ENCODE results near the gene PAOX.
"Not testable (repeated sequence)": the region's sequence is repeated elsewhere in the genome, so short reads cannot be mapped to it uniquely, and the experiment has no call there.

PAOX gene

GRCh38 chr10:133400624-133401424 is 21.8 kb downstream of the PAOX start:
- no peaks in the 10 kb centered on the region for H3K27me3 ChIP-seq (ENCODE audit: control insufficient read depth, insufficient read depth, low read length)
- no peaks in the 10 kb centered on the region for H3K4me1 ChIP-seq (ENCODE audit: control insufficient read depth, insufficient read depth, low read length)
- peaks cover 90% of the 10 kb centered on the region for H3K36me3 ChIP-seq (ENCODE audit: control insufficient read depth, insufficient read depth, low read length)
- no peaks in the 10 kb centered on the region for H3K9me3 ChIP-seq (ENCODE audit: control insufficient read depth, insufficient read depth, low read depth, low read length)
- no peak overlapping the region for H3K4me3 ChIP-seq (ENCODE audit: low read depth, low read length)
- no peak overlapping the region for H3K27ac ChIP-seq (ENCODE audit: low read depth, low read length)
- no peak overlapping the region for H3K9ac ChIP-seq (ENCODE audit: low read length)

- H3K9me3 ChIP-seq (ENCODE audit: control insufficient read depth, insufficient read depth, low read depth, low read length) = no peaks in the 10 kb centered on the region
- H3K27me3 ChIP-seq (ENCODE audit: control insufficient read depth, insufficient read depth, low read length) = no peaks in the 10 kb centered on the region
- H3K27ac ChIP-seq (ENCODE audit: low read depth, low read length) = no peak overlapping the region
- H3K4me3 ChIP-seq (ENCODE audit: low read depth, low read length) = no peak overlapping the region
- peaks cover 88% of the 10 kb centered on the region for H3K36me3 ChIP-seq (ENCODE audit: control insufficient read depth, insufficient read depth, low read length)
- no peak overlapping the region for H3K9ac ChIP-seq (ENCODE audit: low read length)
- no peaks in the 10 kb centered on the region for H3K4me1 ChIP-seq (ENCODE audit: control insufficient read depth, insufficient read depth, low read length)
Measured at GRCh38 chr10:133401500-133401899, 22.4 kb downstream of the PAOX start.

- H3K27me3 ChIP-seq (ENCODE audit: control insufficient read depth, insufficient read depth, low read length) = no peaks in the 10 kb centered on the region
- no peaks in the 10 kb centered on the region for H3K9me3 ChIP-seq (ENCODE audit: control insufficient read depth, insufficient read depth, low read depth, low read length)
- peaks cover 87% of the 10 kb centered on the region for H3K36me3 ChIP-seq (ENCODE audit: control insufficient read depth, insufficient read depth, low read length)
- no peak overlapping the region for H3K27ac ChIP-seq (ENCODE audit: low read depth, low read length)
- no peak overlapping the region for H3K9ac ChIP-seq (ENCODE audit: low read length)
- no peaks in the 10 kb centered on the region for H3K4me1 ChIP-seq (ENCODE audit: control insufficient read depth, insufficient read depth, low read length)
- no peak overlapping the region for H3K4me3 ChIP-seq (ENCODE audit: low read depth, low read length)
Measured at GRCh38 chr10:133401981-133402725, 23.1 kb downstream of the PAOX start.

- H3K27ac ChIP-seq (ENCODE audit: low read depth, low read length) = no peak overlapping the region
- H3K36me3 ChIP-seq (ENCODE audit: control insufficient read depth, insufficient read depth, low read length) = peaks cover 85% of the 10 kb centered on the region
- H3K27me3 ChIP-seq (ENCODE audit: control insufficient read depth, insufficient read depth, low read length) = no peaks in the 10 kb centered on the region
- no peaks in the 10 kb centered on the region for H3K4me1 ChIP-seq (ENCODE audit: control insufficient read depth, insufficient read depth, low read length)
- H3K4me3 ChIP-seq (ENCODE audit: low read depth, low read length) = no peak overlapping the region
- H3K9me3 ChIP-seq (ENCODE audit: control insufficient read depth, insufficient read depth, low read depth, low read length) = no peaks in the 10 kb centered on the region; the same call in 1 of the 2 replicates
- no peak overlapping the region for H3K9ac ChIP-seq (ENCODE audit: low read length)
Measured at GRCh38 chr10:133403359-133403758, 24.3 kb downstream of the PAOX start.

- Histone ChIP-seq H3K4me3 (ENCODE audit: low read depth, low read length) (no peak overlapping the region), H3K9me3 (ENCODE audit: control insufficient read depth, insufficient read depth, low read depth, low read length) (no peaks in the 10 kb centered on the region; the same call in 1 of the 2 replicates), H3K27me3 (ENCODE audit: control insufficient read depth, insufficient read depth, low read length) (no peaks in the 10 kb centered on the region), H3K27ac (ENCODE audit: low read depth, low read length) (no peak overlapping the region), H3K36me3 (ENCODE audit: control insufficient read depth, insufficient read depth, low read length) (peaks cover 84% of the 10 kb centered on the region), H3K4me1 (ENCODE audit: control insufficient read depth, insufficient read depth, low read length) (no peaks in the 10 kb centered on the region), H3K9ac (ENCODE audit: low read length) (no peak overlapping the region)
Measured at GRCh38 chr10:133403784-133404183, 24.7 kb downstream of the PAOX start.

- peaks cover 83% of the 10 kb centered on the region for H3K36me3 ChIP-seq (ENCODE audit: control insufficient read depth, insufficient read depth, low read length)
- no peak overlapping the region for H3K27ac ChIP-seq (ENCODE audit: low read depth, low read length)
- H3K4me1 ChIP-seq (ENCODE audit: control insufficient read depth, insufficient read depth, low read length) = no peaks in the 10 kb centered on the region
- H3K4me3 ChIP-seq (ENCODE audit: low read depth, low read length) = no peak overlapping the region
- H3K9ac ChIP-seq (ENCODE audit: low read length) = no peak overlapping the region
- H3K27me3 ChIP-seq (ENCODE audit: control insufficient read depth, insufficient read depth, low read length) = no peaks in the 10 kb centered on the region
- H3K9me3 ChIP-seq (ENCODE audit: control insufficient read depth, insufficient read depth, low read depth, low read length) = no peaks in the 10 kb centered on the region; the same call in 1 of the 2 replicates
Measured at GRCh38 chr10:133405272-133405671, 26.2 kb downstream of the PAOX start.

GRCh38 chr10:133405844-133406527 is 26.9 kb downstream of the PAOX start:
- Histone ChIP-seq H3K9me3 (ENCODE audit: control insufficient read depth, insufficient read depth, low read depth, low read length) (peaks cover 2% of the 10 kb centered on the region; the same call in 1 of the 2 replicates), H3K36me3 (ENCODE audit: control insufficient read depth, insufficient read depth, low read length) (peaks cover 83% of the 10 kb centered on the region), H3K4me3 (ENCODE audit: low read depth, low read length) (no peak overlapping the region), H3K27me3 (ENCODE audit: control insufficient read depth, insufficient read depth, low read length) (no peaks in the 10 kb centered on the region), H3K4me1 (ENCODE audit: control insufficient read depth, insufficient read depth, low read length) (no peaks in the 10 kb centered on the region), H3K9ac (ENCODE audit: low read length) (no peak overlapping the region), H3K27ac (ENCODE audit: low read depth, low read length) (no peak overlapping the region)

- Histone ChIP-seq H3K4me3 (ENCODE audit: low read depth, low read length) (no peak overlapping the region), H3K27me3 (ENCODE audit: control insufficient read depth, insufficient read depth, low read length) (no peaks in the 10 kb centered on the region), H3K9ac (ENCODE audit: low read length) (no peak overlapping the region), H3K36me3 (ENCODE audit: control insufficient read depth, insufficient read depth, low read length) (peaks cover 73% of the 10 kb centered on the region), H3K4me1 (ENCODE audit: control insufficient read depth, insufficient read depth, low read length) (no peaks in the 10 kb centered on the region), H3K27ac (ENCODE audit: low read depth, low read length) (no peak overlapping the region), H3K9me3 (ENCODE audit: control insufficient read depth, insufficient read depth, low read depth, low read length) (peaks cover 15% of the 10 kb centered on the region)
Measured at GRCh38 chr10:133411523-133412380, 32.7 kb downstream of the PAOX start.

- Histone ChIP-seq H3K27ac (ENCODE audit: low read depth, low read length) (no peak overlapping the region), H3K4me1 (ENCODE audit: control insufficient read depth, insufficient read depth, low read length) (no peaks in the 10 kb centered on the region), H3K9ac (ENCODE audit: low read length) (no peak overlapping the region), H3K36me3 (ENCODE audit: control insufficient read depth, insufficient read depth, low read length) (peaks cover 68% of the 10 kb centered on the region), H3K4me3 (ENCODE audit: low read depth, low read length) (no peak overlapping the region), H3K27me3 (ENCODE audit: control insufficient read depth, insufficient read depth, low read length) (no peaks in the 10 kb centered on the region), H3K9me3 (ENCODE audit: control insufficient read depth, insufficient read depth, low read depth, low read length) (peaks cover 15% of the 10 kb centered on the region)
Measured at GRCh38 chr10:133412381-133412711, 33.3 kb downstream of the PAOX start.

- not testable (repeated sequence) for H3K27me3 ChIP-seq (ENCODE audit: control insufficient read depth, insufficient read depth, low read length); H3K27ac ChIP-seq (ENCODE audit: low read depth, low read length); H3K4me1 ChIP-seq (ENCODE audit: control insufficient read depth, insufficient read depth, low read length); H3K9ac ChIP-seq (ENCODE audit: low read length); H3K4me3 ChIP-seq (ENCODE audit: low read depth, low read length)
- Histone ChIP-seq H3K9me3 (ENCODE audit: control insufficient read depth, insufficient read depth, low read depth, low read length) (peaks cover 15% of the 10 kb centered on the region), H3K36me3 (ENCODE audit: control insufficient read depth, insufficient read depth, low read length) (peaks cover 65% of the 10 kb centered on the region)
Measured at GRCh38 chr10:133414401-133414800, 35.3 kb downstream of the PAOX start.

All from HUES6 (cell line).